Cardiac muscle cell (in vitro differentiated cells and primary cell): ENCODE results near the gene ITPR2. TPM values are rescaled to one million over a fixed set of nuclear protein-coding genes. Genes with fewer than 3 reads are reported as not detected.

Source experiments
- DNase-seq, 2 donors: peaks; one replicate each; pipeline versions ENCODE4 v3.0.0 to v3.0.0-alpha.2; 2010 to 2017; ENCODE audit warnings: low read depth in 1 of 2, low spot score in 1 of 2
- H3K27ac ChIP-seq: fragments of 200-600 bp; sonication (generic); 2 replicates; pipeline ENCODE4 v1.5.1; 2016
- H3K27me3 ChIP-seq: fragments of 200-600 bp; sonication (generic); 2 replicates; pipeline ENCODE4 v1.6.0; 2016; ENCODE audit warnings: control low read depth
- H3K36me3 ChIP-seq: fragments of 200-600 bp; sonication (generic); 2 replicates; pipeline ENCODE4 v1.5.1; 2016; ENCODE audit warnings: control low read depth
- H3K4me1 ChIP-seq: fragments of 200-600 bp; sonication (generic); 2 replicates; pipeline ENCODE4 v1.8.1; 2017; ENCODE audit warnings: low read depth, mild to moderate bottlenecking, mixed run types
- H3K4me3 ChIP-seq: fragments of 200-600 bp; sonication (generic); 2 replicates; pipeline ENCODE4 v1.5.1; 2016; ENCODE audit warnings: mild to moderate bottlenecking
- H3K9me3 ChIP-seq: fragments of 200-600 bp; sonication (generic); 2 replicates; pipeline ENCODE4 v1.5.1; 2017; ENCODE audit warnings: low read depth, mild to moderate bottlenecking, control low read depth
- polyA plus RNA-seq: library from polyadenylated mRNA; unstranded; fragments of >200 nt; fragmentation: Nextera tagmentation; extraction: Ambion mirVana; gene quantifications from 2 replicates; pipeline ENCODE4 v1.2.1, GENCODE V29; 2016
- total RNA-seq: library from RNA; depleted of rRNA; stranded (reverse); fragments of >200 nt; gene quantifications from 2 replicates; pipeline ENCODE4 v1.2.3, GENCODE V29; 2016
- TF ChIP-seq, protein P1 (sequence below): IDR thresholded peaks from 2 replicates; pipeline ENCODE4 v1.5.1; 2012; ENCODE audit warnings: low read depth, mild to moderate bottlenecking, low read length

ITPR2 gene
- total and polyA plus RNA-seq, 2 experiments from 2014 or later: 4.8 to 5.1 TPM

DNA sequence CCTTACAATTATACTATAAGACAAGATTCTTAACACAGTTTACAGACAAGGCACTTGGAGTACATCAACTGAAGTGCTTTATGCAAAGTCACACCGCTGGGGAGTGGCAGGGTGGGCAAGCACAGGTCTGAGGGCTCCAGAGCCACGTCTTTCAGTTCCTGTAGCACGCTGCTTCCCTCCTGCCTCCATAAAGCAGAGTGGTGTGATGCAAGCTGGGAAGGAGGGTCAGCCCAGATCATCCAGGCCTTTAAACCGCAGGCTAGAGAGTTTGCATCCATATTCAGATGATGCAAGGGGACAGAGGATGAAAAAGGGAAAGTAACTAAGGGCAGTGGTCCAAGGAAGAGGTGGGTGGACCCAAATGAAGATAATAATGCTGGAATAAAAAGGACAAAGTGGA lies 132.6 kb downstream of the ITPR2 start:
- Histone ChIP-seq H3K4me3 (no peak overlapping the region), H3K27ac (no peak overlapping the region), H3K9me3 (no peaks in the 10 kb centered on the region), H3K27me3 (no peaks in the 10 kb centered on the region), H3K36me3 (no peaks in the 10 kb centered on the region), H3K4me1 (peaks cover 7% of the 10 kb centered on the region)
- TF ChIP-seq, protein P1, sequence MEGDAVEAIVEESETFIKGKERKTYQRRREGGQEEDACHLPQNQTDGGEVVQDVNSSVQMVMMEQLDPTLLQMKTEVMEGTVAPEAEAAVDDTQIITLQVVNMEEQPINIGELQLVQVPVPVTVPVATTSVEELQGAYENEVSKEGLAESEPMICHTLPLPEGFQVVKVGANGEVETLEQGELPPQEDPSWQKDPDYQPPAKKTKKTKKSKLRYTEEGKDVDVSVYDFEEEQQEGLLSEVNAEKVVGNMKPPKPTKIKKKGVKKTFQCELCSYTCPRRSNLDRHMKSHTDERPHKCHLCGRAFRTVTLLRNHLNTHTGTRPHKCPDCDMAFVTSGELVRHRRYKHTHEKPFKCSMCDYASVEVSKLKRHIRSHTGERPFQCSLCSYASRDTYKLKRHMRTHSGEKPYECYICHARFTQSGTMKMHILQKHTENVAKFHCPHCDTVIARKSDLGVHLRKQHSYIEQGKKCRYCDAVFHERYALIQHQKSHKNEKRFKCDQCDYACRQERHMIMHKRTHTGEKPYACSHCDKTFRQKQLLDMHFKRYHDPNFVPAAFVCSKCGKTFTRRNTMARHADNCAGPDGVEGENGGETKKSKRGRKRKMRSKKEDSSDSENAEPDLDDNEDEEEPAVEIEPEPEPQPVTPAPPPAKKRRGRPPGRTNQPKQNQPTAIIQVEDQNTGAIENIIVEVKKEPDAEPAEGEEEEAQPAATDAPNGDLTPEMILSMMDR: no peak
- no peak for DNase-seq

DNA sequence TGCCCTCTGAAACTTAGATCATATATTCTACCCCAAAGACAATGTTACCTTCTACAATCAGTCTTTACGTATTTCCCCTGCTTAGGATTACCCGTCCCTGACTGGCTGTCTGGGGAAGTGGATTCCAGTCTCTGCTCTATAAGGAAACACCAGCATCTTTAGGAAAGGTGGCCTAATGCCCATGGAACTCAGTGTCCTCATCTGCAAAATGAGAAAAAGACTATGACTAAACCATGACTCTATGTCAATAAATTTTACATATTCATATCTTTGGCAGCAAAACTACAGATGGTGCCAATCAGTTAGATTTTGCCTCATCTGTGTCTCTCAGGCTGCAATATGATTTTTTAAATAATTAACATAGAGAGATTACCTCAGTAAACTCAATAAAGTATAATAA lies 133.8 kb downstream of the ITPR2 start:
- Histone ChIP-seq H3K27ac (no peak overlapping the region), H3K36me3 (no peaks in the 10 kb centered on the region), H3K4me1 (peaks cover 5% of the 10 kb centered on the region), H3K4me3 (no peak overlapping the region), H3K9me3 (no peaks in the 10 kb centered on the region), H3K27me3 (no peaks in the 10 kb centered on the region)
- no peak for DNase-seq
- TF ChIP-seq, protein P1: no peak

DNA sequence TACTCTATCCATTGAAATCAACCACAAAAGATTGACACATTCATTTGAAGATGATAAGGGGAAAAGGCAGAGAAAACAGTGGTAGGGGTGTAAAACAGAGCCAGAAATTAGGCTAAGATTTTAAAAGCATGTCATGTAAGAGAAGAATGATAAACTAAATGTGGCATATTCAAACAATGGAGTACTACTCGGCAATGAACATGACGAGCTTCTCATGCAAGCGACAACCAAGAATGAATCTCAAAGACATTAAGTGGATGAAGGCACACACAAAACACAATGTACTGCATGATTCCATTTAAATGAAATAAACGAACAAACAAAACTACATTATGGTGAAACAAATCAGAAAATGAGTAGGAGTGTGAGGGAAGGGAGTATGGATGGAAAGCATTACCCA lies 134.8 kb downstream of the ITPR2 start:
- Histone ChIP-seq H3K27ac (no peak overlapping the region), H3K9me3 (no peaks in the 10 kb centered on the region), H3K27me3 (no peaks in the 10 kb centered on the region), H3K4me3 (no peak overlapping the region), H3K36me3 (no peaks in the 10 kb centered on the region), H3K4me1 (no peaks in the 10 kb centered on the region)
- TF ChIP-seq, protein P1: no peak
- DNase-seq: no peak

DNA sequence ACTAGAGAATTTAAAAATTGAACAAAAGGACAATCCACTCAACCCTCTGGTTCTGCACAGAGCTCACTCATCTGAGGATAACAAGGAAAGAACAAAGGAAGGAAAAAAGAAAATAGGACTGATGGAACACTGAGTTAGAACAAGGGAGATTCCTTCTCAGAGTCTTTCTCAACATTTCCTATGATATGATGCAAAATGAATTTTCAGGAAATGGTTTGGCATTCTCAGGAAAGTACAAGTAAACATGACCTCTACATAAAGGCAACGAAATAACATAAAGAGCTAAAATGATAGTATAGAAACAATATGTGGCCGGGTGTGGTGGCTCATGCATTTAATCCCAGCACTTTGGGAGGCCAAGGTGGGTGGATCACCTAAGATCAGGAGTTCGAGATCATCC lies 135.8 kb downstream of the ITPR2 start:
- Histone ChIP-seq H3K4me3 (no peak overlapping the region), H3K9me3 (no peaks in the 10 kb centered on the region), H3K4me1 (no peaks in the 10 kb centered on the region), H3K36me3 (no peaks in the 10 kb centered on the region), H3K27ac (no peak overlapping the region), H3K27me3 (no peaks in the 10 kb centered on the region)
- DNase-seq: peak in 1 of 2 donors; percentile 75
- TF ChIP-seq, protein P1: no peak

DNA sequence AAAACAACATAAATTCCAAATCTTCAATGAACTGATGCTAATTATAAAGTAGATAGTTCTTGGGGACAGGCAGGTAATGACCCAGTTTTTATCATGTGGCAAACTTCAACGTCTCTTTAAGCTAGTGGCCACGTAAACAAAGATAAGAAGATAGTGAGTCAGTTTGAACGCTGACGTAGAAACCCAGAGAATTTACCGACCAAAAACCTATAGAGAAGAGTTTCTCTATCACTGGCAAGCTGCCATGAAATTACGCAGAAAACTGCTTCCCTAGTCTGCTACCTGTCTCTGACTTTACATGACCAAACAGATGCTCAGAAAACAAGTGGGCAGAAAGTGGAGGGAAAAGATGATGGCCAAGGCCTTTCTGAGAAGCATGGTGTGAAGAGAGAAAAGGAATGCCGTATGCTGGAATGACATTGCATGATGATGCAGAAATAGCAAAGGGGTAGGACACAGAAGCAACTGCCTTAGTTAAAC lies 136.3 kb downstream of the ITPR2 start:
- TF ChIP-seq, protein P1: no peak
- no peak overlapping the region for H3K27ac ChIP-seq

DNA sequence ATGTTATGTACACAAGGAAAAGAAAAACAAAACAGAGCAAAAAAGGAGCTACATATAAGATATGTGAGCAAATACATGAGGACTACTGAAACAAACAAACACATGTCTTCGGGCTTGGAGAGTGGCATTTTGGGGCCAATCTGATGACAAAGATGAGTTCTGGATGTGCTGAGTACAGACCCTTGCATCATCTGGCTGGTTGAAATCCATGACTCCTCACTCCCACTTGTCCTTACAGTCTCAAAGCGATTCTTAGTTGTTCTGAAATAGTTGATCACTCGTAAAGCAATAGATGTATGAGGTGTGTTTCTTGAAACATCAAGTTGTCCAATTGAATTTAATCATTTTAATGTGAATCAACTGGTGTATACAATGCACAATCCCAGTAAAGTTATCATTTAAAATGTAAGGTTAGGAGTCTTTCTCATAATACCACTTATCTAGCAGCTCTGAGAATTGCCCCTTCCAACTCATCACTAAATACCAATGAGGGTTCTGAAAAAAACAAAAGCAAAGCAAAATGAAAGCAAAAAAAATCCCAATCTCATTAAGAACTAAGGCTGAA lies 136.9 kb downstream of the ITPR2 start:
- Histone ChIP-seq H3K36me3 (no peaks in the 10 kb centered on the region), H3K9me3 (no peaks in the 10 kb centered on the region), H3K4me3 (no peak overlapping the region), H3K4me1 (no peaks in the 10 kb centered on the region), H3K27ac (no peak overlapping the region), H3K27me3 (no peaks in the 10 kb centered on the region)
- peak in 1 of 2 donors; percentile 37 for DNase-seq
- TF ChIP-seq, protein P1: no peak

More for the DNA sequence above, 136.3 kb downstream of the ITPR2 start:
- no peaks in the 10 kb centered on the region for H3K4me1 ChIP-seq
- H3K36me3 ChIP-seq: no peaks in the 10 kb centered on the region
- no peaks in the 10 kb centered on the region for H3K9me3 ChIP-seq
- DNase-seq: peak in 1 of 2 donors; percentile 75
- H3K27me3 ChIP-seq: no peaks in the 10 kb centered on the region
- no peak overlapping the region for H3K4me3 ChIP-seq
